Heart right ventricle (tissue), 16 donors: Measurements from ENCODE around the gene NT5DC4. TPM values are rescaled to one million over a fixed set of nuclear protein-coding genes. Genes with fewer than 3 reads are reported as not detected.

Experiments used
- ATAC-seq, 8 donors: fragments of 200-7000 bp; cut with Tn5 transposase; one replicate each; pipeline ENCODE4 v1.9.1; 2020; ENCODE audit warnings: mild to moderate bottlenecking in 8 of 8, moderate library complexity in 8 of 8, moderate number of reproducible peaks in 1 of 8
- DNase-seq, 2 donors: peaks; one replicate each; pipeline ENCODE4 v3.0.0-alpha.2; 2020
- H3K27ac ChIP-seq, 10 donors: fragments of 200-600 bp; sonication (generic) in 2 of 10; one replicate each; pipeline versions ENCODE4 v1.5.0 to v1.8.0; 2020 to 2022; ENCODE audit warnings: mild to moderate bottlenecking in 3 of 10
- H3K27me3 ChIP-seq, 7 donors: fragments of 200-600 bp; one replicate each; pipeline ENCODE4 v1.8.0; 2021 to 2022; ENCODE audit warnings: mild to moderate bottlenecking in 2 of 7
- H3K36me3 ChIP-seq, 9 donors: fragments of 200-600 bp; sonication (generic) in 1 of 9; one replicate each; pipeline versions ENCODE4 v1.5.0 to v1.8.0; 2020 to 2022; ENCODE audit warnings: mild to moderate bottlenecking in 2 of 9
- H3K4me1 ChIP-seq, 9 donors: fragments of 200-600 bp; sonication (generic) in 1 of 9; one replicate each; pipeline versions ENCODE4 v1.5.0 to v1.8.0; 2020 to 2022; ENCODE audit warnings: mild to moderate bottlenecking in 4 of 9
- H3K4me3 ChIP-seq, 10 donors: fragments of 200-600 bp; sonication (generic) in 2 of 10; one replicate each; pipeline versions ENCODE4 v1.5.0 to v1.8.0; 2020 to 2022; ENCODE audit warnings: mild to moderate bottlenecking in 7 of 10, moderate library complexity in 2 of 10
- H3K9me3 ChIP-seq, 11 donors: fragments of 200-600 bp in 10 of 11; sonication (generic) in 2 of 11; one replicate each; pipeline versions ENCODE4 v1.5.0 to v1.8.0; 2013 to 2022; ENCODE audit warnings: mild to moderate bottlenecking in 2 of 11, control low read depth in 1 of 11, moderate library complexity in 1 of 11
- WGBS, 2 donors: extraction: QIAGEN DNeasy Blood & Tissue Kit; methylation state at CpG; one replicate each; pipeline ENCODE4 v1.1.7; 2013; ENCODE audit warnings: inconsistent platforms in 1 of 2; 5-methylcytosine and 5-hydroxymethylcytosine counted together
- intact Hi-C, 10 donors: fragments of 100-400 bp; cut with DNase I; formaldehyde crosslinking; loops; one replicate each; pipeline versions ENCODE4 v1.11.1 to v1.14.2; 2022
- polyA plus RNA-seq, 2 donors: library from polyadenylated mRNA; stranded (reverse); fragments of 200-250 nt; gene quantifications; one replicate each; pipeline ENCODE4 v1.2.3, GENCODE V29; 2013
- total RNA-seq, 10 donors: library from RNA; stranded (reverse); fragmentation: NEBNext Ultra II Directional in 3 of 10; extraction: Animal tissue kit (Norgen Biotek cat#: 25700) in 3 of 10; gene quantifications; one replicate each; pipeline versions ENCODE4 v1.2.1 to v1.2.4, GENCODE V29; 2021 to 2023
- TF ChIP-seq, protein P1 (sequence below), 9 donors: fragments of 200-600 bp; sonication (generic) in 2 of 9; IDR thresholded peaks; one replicate each; pipeline versions ENCODE4 v1.5.0 to v1.8.0; 2021 to 2022; ENCODE audit warnings: antibody characterized with exemption in 9 of 9, mild to moderate bottlenecking in 5 of 9, moderate library complexity in 1 of 9
- donor health status: Arrhythmogenic right ventricular cardiomyopathy.
- donor health status: ischemic (EF 13 %, LVEDD 7.1; RV severe dilation, severe dysfunction).
- donor health status: healthy with polysubstance abuse.
- donor health status: DM: no; HTN: yes; CAD: no.
- donor health status: DM: no; HTN: no; CAD: no.
- donor health status: ischemic (EF 25% LVEDD 6.9; RV normal size, moderate dysfunction).
- donor health status: ischemic (EF 25% LVEDD 5.7; RV mildly dilated, moderate dysfunction).
- donor health status: healthy.
- donor health status: DM: yes; HTN: yes; CAD: no.
- donor health status: Ischemic cardiomyopathy.
- donor health status: ischemic (EF 35%, LVEDD 5.7; RV mildly dilated, moderate dysfunction).
- donor health status: nonischemic (EF 11% LVEDD 7.7; RV severe dilation, severe dysfunction).
- donor health status: DM: yes; HTN: yes; CAD: no.
- donor health status: PGD.
- donor health status: ischemic (EF 29% LVEDD 5.4; RV normal size, mild dysfunction).
- donor health status: nonischemic (EF 23%, LVEDD 6.1; RV moderate dilation, normal function).

Gene NT5DC4
- total and polyA plus RNA-seq, 12 donors, result 0.35 TPM; not detected in 11

DNA sequence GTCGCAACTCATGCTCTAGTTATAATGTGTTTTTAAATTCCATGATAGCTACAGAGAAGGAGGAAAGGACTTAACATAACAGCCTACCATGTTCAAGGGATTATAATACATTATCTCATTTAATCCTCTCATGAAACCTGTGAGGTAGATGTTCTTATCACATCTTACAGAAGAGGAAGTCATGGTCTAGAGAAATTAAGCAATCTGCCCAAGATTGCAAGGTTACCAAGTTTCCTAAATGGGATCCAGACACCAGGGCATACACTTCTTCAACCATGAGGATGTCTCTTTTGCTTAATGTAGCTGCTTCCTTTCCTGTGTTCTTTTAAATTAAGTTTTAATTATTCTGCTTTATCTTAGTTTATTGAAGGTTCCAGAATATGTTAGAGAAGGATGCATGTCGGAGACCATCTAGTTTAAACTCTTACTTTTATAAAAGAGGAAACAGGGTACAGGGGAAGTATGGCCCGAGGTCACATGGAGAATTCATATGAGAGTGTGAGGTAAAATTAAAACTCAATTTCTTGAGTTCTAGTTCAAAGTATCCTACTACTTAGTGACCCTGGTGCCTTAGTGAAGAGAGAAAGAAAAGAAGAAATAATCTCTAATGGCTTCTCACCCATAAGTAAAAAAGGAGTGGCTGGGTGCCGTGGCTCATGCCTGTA lies 67.0 kb downstream of the NT5DC4 start:
- Histone ChIP-seq H3K27ac (no peak overlapping the region), H3K4me1 (peaks cover 0 to 30% (median 0%) of the 10 kb centered on the region in 9 donors), H3K4me3 (no peak overlapping the region), H3K9me3 (no peaks in the 10 kb centered on the region), H3K27me3 (peaks cover 0 to 7% (median 0%) of the 10 kb centered on the region in 7 donors), H3K36me3 (no peaks in the 10 kb centered on the region)
- DNase-seq, result no peak
- intact Hi-C loops, result no loop called here
- 83 to 85% methylated on average over 4 of the region's 4 CpGs for WGBS, 2 donors
- TF ChIP-seq, protein P1, sequence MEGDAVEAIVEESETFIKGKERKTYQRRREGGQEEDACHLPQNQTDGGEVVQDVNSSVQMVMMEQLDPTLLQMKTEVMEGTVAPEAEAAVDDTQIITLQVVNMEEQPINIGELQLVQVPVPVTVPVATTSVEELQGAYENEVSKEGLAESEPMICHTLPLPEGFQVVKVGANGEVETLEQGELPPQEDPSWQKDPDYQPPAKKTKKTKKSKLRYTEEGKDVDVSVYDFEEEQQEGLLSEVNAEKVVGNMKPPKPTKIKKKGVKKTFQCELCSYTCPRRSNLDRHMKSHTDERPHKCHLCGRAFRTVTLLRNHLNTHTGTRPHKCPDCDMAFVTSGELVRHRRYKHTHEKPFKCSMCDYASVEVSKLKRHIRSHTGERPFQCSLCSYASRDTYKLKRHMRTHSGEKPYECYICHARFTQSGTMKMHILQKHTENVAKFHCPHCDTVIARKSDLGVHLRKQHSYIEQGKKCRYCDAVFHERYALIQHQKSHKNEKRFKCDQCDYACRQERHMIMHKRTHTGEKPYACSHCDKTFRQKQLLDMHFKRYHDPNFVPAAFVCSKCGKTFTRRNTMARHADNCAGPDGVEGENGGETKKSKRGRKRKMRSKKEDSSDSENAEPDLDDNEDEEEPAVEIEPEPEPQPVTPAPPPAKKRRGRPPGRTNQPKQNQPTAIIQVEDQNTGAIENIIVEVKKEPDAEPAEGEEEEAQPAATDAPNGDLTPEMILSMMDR (IDR thresholded peaks at IDR 0.05), result no peak
- no peak for ATAC-seq

DNA sequence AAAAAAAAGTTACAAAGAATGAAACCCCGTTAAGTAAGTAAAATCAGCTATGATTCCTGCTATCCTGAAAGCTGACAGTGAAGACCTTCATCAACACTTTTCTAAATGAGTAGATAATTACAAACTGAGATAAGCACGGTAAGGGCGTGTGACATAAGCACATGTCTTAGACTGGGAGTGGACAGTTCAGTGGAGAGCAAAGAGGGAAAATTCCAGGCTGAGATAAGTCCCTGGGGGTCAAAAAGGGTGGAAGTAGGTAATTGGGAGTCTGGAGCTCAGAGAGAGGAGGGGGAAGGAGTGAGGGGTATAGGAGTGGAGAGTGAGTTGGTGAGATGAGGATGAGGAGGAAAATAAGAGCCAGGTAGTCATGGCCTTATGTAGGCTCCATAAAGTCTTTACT lies 67.8 kb downstream of the NT5DC4 start:
- Histone ChIP-seq H3K27ac (no peak overlapping the region), H3K9me3 (no peaks in the 10 kb centered on the region), H3K4me3 (no peak overlapping the region), H3K27me3 (peaks cover 0 to 6% (median 0%) of the 10 kb centered on the region in 7 donors), H3K36me3 (no peaks in the 10 kb centered on the region), H3K4me1 (peaks cover 0 to 33% (median 0%) of the 10 kb centered on the region in 9 donors)
- TF ChIP-seq, protein P1 (IDR thresholded peaks at IDR 0.05), result no peak
- DNase-seq (no peak), ATAC-seq (no peak)
- intact Hi-C loops, result no loop called here
- WGBS, 2 donors, result 46 to 67% methylated on average over 3 of the region's 3 CpGs

Other genes starting within 250 kb of the NT5DC4 start
- gene TTL, start 238.9 kb upstream of the NT5DC4 start, total RNA-seq, result 10 to 100 TPM; 38.2 to 54.5 (median 48.9) TPM
- 10 to 100 TPM; 12.9 to 16.9 TPM for gene TTL, start 238.9 kb upstream of the NT5DC4 start, polyA plus RNA-seq
- gene POLR1B, start 178.6 kb upstream of the NT5DC4 start, total RNA-seq, result 10 to 100 TPM in 7 of 10 donors, 1 to 10 TPM in 3; 6.4 to 15.3 (median 11.0) TPM
- gene POLR1B, start 178.6 kb upstream of the NT5DC4 start, polyA plus RNA-seq, result 1 to 10 TPM; 3.5 to 4.2 TPM
- 10 to 100 TPM; 20.8 to 30.3 (median 25.0) TPM for gene CHCHD5, start 136.4 kb upstream of the NT5DC4 start, total RNA-seq
- gene CHCHD5, start 136.4 kb upstream of the NT5DC4 start, polyA plus RNA-seq, result 10 to 100 TPM; 15.0 to 36.2 TPM
- gene SLC20A1, start 75.1 kb upstream of the NT5DC4 start, total RNA-seq, result 10 to 100 TPM; 10.8 to 21.3 (median 13.2) TPM
- 10 to 100 TPM in 1 of 2 donors, 1 to 10 TPM in 1; 9.9 to 14.3 TPM for gene SLC20A1, start 75.1 kb upstream of the NT5DC4 start, polyA plus RNA-seq
- gene CKAP2L, start 43.6 kb downstream of the NT5DC4 start, total RNA-seq, result 1 to 10 TPM in 1 of 10 donors, under 1 TPM in 5, not detected in 4; 0.34 to 1.8 (median 0.45) TPM
- under 1 TPM in 1 of 2 donors, not detected in 1; 0.03 TPM for gene CKAP2L, start 43.6 kb downstream of the NT5DC4 start, polyA plus RNA-seq
- gene IL1A, start 63.5 kb downstream of the NT5DC4 start, total RNA-seq, result not detected
- gene IL1A, start 63.5 kb downstream of the NT5DC4 start, polyA plus RNA-seq, result under 1 TPM in 1 of 2 donors, not detected in 1; 0.01 TPM
- 10 to 100 TPM in 1 of 10 donors, 1 to 10 TPM in 4, under 1 TPM in 4, not detected in 1; 0.14 to 10.3 (median 1.1) TPM for gene IL1B, start 115.8 kb downstream of the NT5DC4 start, total RNA-seq
- gene IL1B, start 115.8 kb downstream of the NT5DC4 start, polyA plus RNA-seq, result under 1 TPM; 0.29 to 0.48 TPM
- not detected for gene IL37, start 190.1 kb downstream of the NT5DC4 start, total RNA-seq
- gene IL37, start 190.1 kb downstream of the NT5DC4 start, polyA plus RNA-seq, result not detected